IgD-negative memory B cell (primary cell): ENCODE data around the gene LAMTOR5. TPM values are rescaled to one million over a fixed set of nuclear protein-coding genes. Genes with fewer than 3 reads are reported as not detected.

ENCODE experiments used
- H3K27ac Mint-ChIP-seq, 3 donors: one replicate each; pipeline ENCODE4 v1.8.0; 2020 to 2022; ENCODE audit warnings: mild to moderate bottlenecking in 3 of 3, mixed read lengths in 3 of 3, moderate library complexity in 1 of 3
- H3K27me3 Mint-ChIP-seq: one replicate; pipeline ENCODE4 v1.8.0; 2021; ENCODE audit warnings: mixed read lengths
- H3K36me3 Mint-ChIP-seq: one replicate; pipeline ENCODE4 v1.8.0; 2020; ENCODE audit warnings: mild to moderate bottlenecking, mixed read lengths
- H3K4me1 Mint-ChIP-seq, 3 donors: one replicate each; pipeline ENCODE4 v1.8.0; 2020 to 2022; ENCODE audit warnings: mixed read lengths in 3 of 3, mild to moderate bottlenecking in 1 of 3
- H3K4me3 Mint-ChIP-seq, 4 donors: one replicate each; pipeline ENCODE4 v1.8.0; 2020 to 2022; ENCODE audit warnings: mild to moderate bottlenecking in 4 of 4, mixed read lengths in 4 of 4, moderate library complexity in 3 of 4
- H3K9me3 Mint-ChIP-seq, 3 donors: one replicate each; pipeline ENCODE4 v1.8.0; 2020 to 2021; ENCODE audit warnings: mixed read lengths in 3 of 3, mild to moderate bottlenecking in 1 of 3
- polyA plus RNA-seq: library from polyadenylated mRNA; unstranded; fragments of 300-500 nt; fragmentation: Illumina TruSeq; gene quantifications from one replicate; pipeline ENCODE4 v1.2.3, GENCODE V29; 2021

Gene LAMTOR5
- polyA plus RNA-seq, 1 donor from 2014 or later: 366 TPM

- no peaks in the 10 kb centered on the region for H3K36me3 Mint-ChIP-seq
- no peaks in the 10 kb centered on the region for H3K9me3 Mint-ChIP-seq
- peak overlapping the region in 2 of 4 donors; percentile 1 to 4 for H3K4me3 Mint-ChIP-seq
- H3K27me3 Mint-ChIP-seq: no peaks in the 10 kb centered on the region
- peaks cover 35 to 53% (median 41%) of the 10 kb centered on the region in 3 donors for H3K4me1 Mint-ChIP-seq
- H3K27ac Mint-ChIP-seq: peak overlapping the region; percentile 5 to 78 (median 66)
These were observed 20.3 kb downstream of the LAMTOR5 start for GRCh38 chr1:110387048-110387754.

GRCh38 chr1:110385369-110385768 lies 22.1 kb downstream of the LAMTOR5 start:
- Mint-ChIP-seq H3K27me3 (no peaks in the 10 kb centered on the region), H3K9me3 (no peaks in the 10 kb centered on the region), H3K27ac (peak overlapping the region; percentile 66 to 96 (median 92)), H3K36me3 (no peaks in the 10 kb centered on the region), H3K4me1 (peaks cover 46 to 68% (median 50%) of the 10 kb centered on the region in 3 donors), H3K4me3 (peak overlapping the region; percentile 58 to 87 (median 69))

DNA sequence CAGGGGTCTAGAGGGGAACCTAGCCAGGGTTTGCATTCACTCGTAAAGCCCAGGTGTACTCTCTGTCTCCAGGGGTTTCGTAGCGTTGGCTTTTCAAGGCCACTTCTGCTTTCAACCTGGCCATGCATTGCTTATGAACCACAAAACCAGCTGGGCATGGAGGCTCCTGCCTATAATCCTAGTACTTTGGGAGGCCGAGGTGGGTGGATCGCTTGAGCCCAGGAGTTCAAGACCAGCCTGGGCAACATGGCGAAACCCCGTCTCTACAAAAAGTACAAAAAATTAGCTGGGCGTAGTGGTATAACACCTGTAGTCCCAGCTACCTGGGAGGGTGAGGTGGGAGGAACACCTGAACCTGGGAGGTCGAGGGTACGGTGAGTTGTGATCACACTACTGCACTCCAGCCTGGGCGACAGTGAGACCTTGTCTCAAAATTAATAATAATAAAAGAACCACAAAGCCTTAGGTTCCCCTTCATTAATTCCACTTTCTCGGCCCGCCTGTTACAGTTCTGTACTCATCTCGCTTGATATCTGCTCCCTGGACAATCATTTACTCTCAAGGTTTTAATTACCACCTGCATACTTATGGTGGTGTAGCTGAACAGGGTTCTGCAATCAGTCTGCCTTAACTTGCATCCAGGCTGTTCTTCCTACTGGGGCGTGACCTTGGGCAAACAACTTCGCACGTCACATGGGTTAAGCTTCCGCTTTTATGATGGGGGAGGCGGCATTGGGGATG lies 22.7 kb downstream of the LAMTOR5 start:
- H3K4me3 Mint-ChIP-seq: peak overlapping the region; percentile 58 to 87 (median 69)
- H3K4me1 Mint-ChIP-seq: peaks cover 51 to 72% (median 55%) of the 10 kb centered on the region in 3 donors
- no peaks in the 10 kb centered on the region for H3K27me3 Mint-ChIP-seq
- H3K36me3 Mint-ChIP-seq: no peaks in the 10 kb centered on the region
- H3K9me3 Mint-ChIP-seq: no peaks in the 10 kb centered on the region
- H3K27ac Mint-ChIP-seq: peak overlapping the region; percentile 66 to 96 (median 92)

DNA sequence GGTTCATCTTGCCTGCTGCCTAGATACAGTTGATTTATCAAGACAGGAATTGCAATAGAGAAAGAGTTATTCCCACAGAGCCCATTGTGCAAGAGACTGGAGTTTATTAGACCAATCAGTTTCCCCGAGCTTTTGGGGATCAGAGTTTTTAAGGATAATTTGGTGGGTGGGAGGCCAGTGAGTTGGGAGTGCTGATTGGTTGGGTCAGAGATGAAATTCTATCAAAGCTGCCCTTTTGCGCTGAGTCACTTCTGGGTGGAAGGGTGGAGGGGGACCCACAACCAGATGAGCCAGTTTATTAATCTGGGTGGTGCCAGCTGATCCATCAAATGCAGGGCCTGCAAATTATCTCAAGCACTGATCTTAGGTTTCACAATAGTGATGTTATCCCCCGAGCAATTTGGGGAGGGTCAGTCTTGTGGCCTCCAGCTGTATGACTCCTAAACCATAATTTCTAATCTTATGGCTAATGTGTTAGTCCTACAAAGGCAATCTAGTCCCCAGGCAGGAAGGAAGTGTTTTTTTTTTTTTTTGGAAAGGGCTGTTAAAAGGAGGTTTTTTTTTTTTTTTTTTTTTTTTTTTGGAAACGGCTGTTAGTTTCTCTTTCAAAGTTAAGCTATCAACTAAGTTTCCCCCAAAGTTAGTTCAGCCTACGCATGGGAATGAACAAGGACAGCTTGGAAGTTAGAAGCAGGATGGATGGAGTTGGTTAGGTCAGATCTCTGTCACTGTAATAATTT lies 24.1 kb downstream of the LAMTOR5 start:
- H3K4me1 Mint-ChIP-seq: peaks cover 54 to 78% (median 65%) of the 10 kb centered on the region in 3 donors
- no peaks in the 10 kb centered on the region for H3K36me3 Mint-ChIP-seq
- H3K4me3 Mint-ChIP-seq: peak overlapping the region; percentile 58 to 87 (median 69)
- H3K27me3 Mint-ChIP-seq: no peaks in the 10 kb centered on the region
- no peaks in the 10 kb centered on the region for H3K9me3 Mint-ChIP-seq
- peak overlapping the region; percentile 66 to 96 (median 92) for H3K27ac Mint-ChIP-seq

GRCh38 chr1:110380672-110381283 lies 26.7 kb downstream of the LAMTOR5 start:
- peaks cover 3% of the 10 kb centered on the region for H3K36me3 Mint-ChIP-seq
- peaks cover 59 to 66% (median 64%) of the 10 kb centered on the region in 3 donors for H3K4me1 Mint-ChIP-seq
- H3K27ac Mint-ChIP-seq: peak overlapping the region; percentile 80 to 94 (median 91)
- peak overlapping the region; percentile 79 to 87 (median 82) for H3K4me3 Mint-ChIP-seq
- no peaks in the 10 kb centered on the region for H3K27me3 Mint-ChIP-seq
- no peaks in the 10 kb centered on the region for H3K9me3 Mint-ChIP-seq

- H3K9me3 Mint-ChIP-seq: no peaks in the 10 kb centered on the region
- H3K4me3 Mint-ChIP-seq: no peak overlapping the region
- peak overlapping the region in 1 of 3 donors; percentile 59 for H3K27ac Mint-ChIP-seq
- H3K36me3 Mint-ChIP-seq: peaks cover 14% of the 10 kb centered on the region
- no peaks in the 10 kb centered on the region for H3K27me3 Mint-ChIP-seq
- H3K4me1 Mint-ChIP-seq: peaks cover 26 to 39% (median 27%) of the 10 kb centered on the region in 3 donors
These were observed 32.0 kb downstream of the LAMTOR5 start for GRCh38 chr1:110375490-110375889.

- Mint-ChIP-seq H3K4me3 (no peak overlapping the region), H3K36me3 (peaks cover 10% of the 10 kb centered on the region), H3K4me1 (peaks cover 4 to 9% (median 6%) of the 10 kb centered on the region in 3 donors), H3K27me3 (no peaks in the 10 kb centered on the region), H3K9me3 (no peaks in the 10 kb centered on the region), H3K27ac (peak overlapping the region in 1 of 3 donors; percentile 18)
These were observed 36.7 kb downstream of the LAMTOR5 start for GRCh38 chr1:110370827-110371226.

- H3K9me3 Mint-ChIP-seq: no peaks in the 10 kb centered on the region
- H3K27me3 Mint-ChIP-seq: no peaks in the 10 kb centered on the region
- H3K4me3 Mint-ChIP-seq: no peak overlapping the region
- peaks cover 4 to 6% (median 5%) of the 10 kb centered on the region in 3 donors for H3K4me1 Mint-ChIP-seq
- peaks cover 4% of the 10 kb centered on the region for H3K36me3 Mint-ChIP-seq
- no peak overlapping the region for H3K27ac Mint-ChIP-seq
These were observed 43.3 kb downstream of the LAMTOR5 start for GRCh38 chr1:110364221-110364620.

DNA sequence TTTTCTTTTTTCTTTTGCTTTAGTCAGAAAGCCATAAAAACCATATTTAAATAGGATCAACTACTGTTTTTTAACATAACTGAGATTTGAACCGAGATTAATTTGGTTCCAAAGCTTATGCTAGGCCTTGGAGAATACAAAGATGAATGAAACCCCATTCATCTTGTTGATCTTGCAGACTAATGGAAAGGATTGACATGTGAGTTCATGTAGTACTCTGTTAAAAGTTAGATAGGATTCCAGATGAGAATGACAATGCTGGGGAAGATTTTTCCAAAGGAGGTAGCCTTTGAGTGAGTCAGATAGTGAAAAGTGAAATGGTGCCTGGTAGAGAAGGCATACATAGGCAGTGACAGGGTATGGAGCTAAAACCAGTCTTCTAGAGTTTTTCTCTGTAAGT lies 45.6 kb downstream of the LAMTOR5 start:
- Mint-ChIP-seq H3K4me1 (peaks cover 8 to 11% (median 11%) of the 10 kb centered on the region in 3 donors), H3K4me3 (no peak overlapping the region), H3K27ac (no peak overlapping the region), H3K9me3 (no peaks in the 10 kb centered on the region), H3K36me3 (peaks cover 6% of the 10 kb centered on the region), H3K27me3 (no peaks in the 10 kb centered on the region)

- Mint-ChIP-seq H3K9me3 (no peaks in the 10 kb centered on the region), H3K4me3 (no peak overlapping the region), H3K27ac (peak overlapping the region in 1 of 3 donors; percentile 27), H3K27me3 (no peaks in the 10 kb centered on the region), H3K4me1 (peaks cover 11 to 19% (median 18%) of the 10 kb centered on the region in 3 donors), H3K36me3 (peaks cover 9% of the 10 kb centered on the region)
These were observed 47.1 kb downstream of the LAMTOR5 start for GRCh38 chr1:110360431-110360830.

GRCh38 chr1:110356379-110356778 lies 51.1 kb downstream of the LAMTOR5 start:
- H3K27ac Mint-ChIP-seq: peak overlapping the region in 1 of 3 donors; percentile 66
- H3K4me3 Mint-ChIP-seq: peak overlapping the region in 1 of 4 donors; percentile 49
- H3K4me1 Mint-ChIP-seq: peaks cover 15 to 33% (median 25%) of the 10 kb centered on the region in 3 donors
- peaks cover 8% of the 10 kb centered on the region for H3K36me3 Mint-ChIP-seq
- H3K9me3 Mint-ChIP-seq: no peaks in the 10 kb centered on the region
- no peaks in the 10 kb centered on the region for H3K27me3 Mint-ChIP-seq

DNA sequence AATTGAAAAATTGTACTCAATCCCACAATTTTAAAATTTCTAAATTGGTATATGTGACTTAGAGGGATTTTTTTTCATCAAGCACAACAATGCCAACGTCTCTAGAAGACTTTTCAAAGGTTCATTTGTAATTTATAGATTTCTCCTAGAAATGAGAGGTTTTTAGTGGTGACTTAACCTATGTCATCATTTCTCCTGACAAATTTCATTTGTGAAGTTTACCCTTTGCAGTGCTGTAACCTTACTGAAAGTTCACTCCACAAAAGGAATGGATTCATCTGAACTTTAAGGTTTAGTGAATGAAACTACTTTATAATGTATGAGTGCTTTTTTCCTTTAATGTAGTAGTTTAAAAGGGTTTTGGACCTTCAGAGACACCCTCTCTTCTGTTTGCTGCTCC lies 52.2 kb downstream of the LAMTOR5 start:
- H3K4me1 Mint-ChIP-seq: peaks cover 18 to 30% (median 28%) of the 10 kb centered on the region in 3 donors
- no peaks in the 10 kb centered on the region for H3K27me3 Mint-ChIP-seq
- peaks cover 8% of the 10 kb centered on the region for H3K36me3 Mint-ChIP-seq
- H3K27ac Mint-ChIP-seq: no peak overlapping the region
- H3K9me3 Mint-ChIP-seq: no peaks in the 10 kb centered on the region
- H3K4me3 Mint-ChIP-seq: no peak overlapping the region
